VCaP (cell line): Measurements from ENCODE around the gene ARPC5.
"Not testable (repeated sequence)": the region's sequence is repeated elsewhere in the genome, so short reads cannot be mapped to it uniquely, and the experiment has no call there.

Experiments
- H3K27ac ChIP-seq: fragments of 450-650 bp; 2 replicates; pipeline ENCODE4 v1.5.1; 2017
- CTCF ChIP-seq: fragments of 450-650 bp; conservative IDR thresholded peaks from 2 replicates; pipeline ENCODE4 v1.5.1; 2017; ENCODE audit warnings: mild to moderate bottlenecking, moderate library complexity

ARPC5 gene

GRCh38 chr1:183622884-183623785 is 12.4 kb downstream of the ARPC5 start:
- no peak overlapping the region; the same call in 1 of the 2 replicates for H3K27ac ChIP-seq
- peak; percentile 89 for TF ChIP-seq CTCF

- no peak for TF ChIP-seq CTCF
- H3K27ac ChIP-seq, result no peak overlapping the region
Observed at GRCh38 chr1:183622013-183622412, 13.6 kb downstream of the ARPC5 start.

- H3K27ac ChIP-seq, result no peak overlapping the region
- TF ChIP-seq CTCF, result no peak
Observed at GRCh38 chr1:183620311-183620710, 15.3 kb downstream of the ARPC5 start.

GRCh38 chr1:183619781-183620180 is 15.8 kb downstream of the ARPC5 start:
- TF ChIP-seq CTCF, result no peak
- H3K27ac ChIP-seq, result no peak overlapping the region

- not testable (repeated sequence) for H3K27ac ChIP-seq
Observed at GRCh38 chr1:183618202-183618601, 17.4 kb downstream of the ARPC5 start.

- not testable (repeated sequence) for H3K27ac ChIP-seq
Observed at GRCh38 chr1:183612975-183613374, 22.6 kb downstream of the ARPC5 start.

GRCh38 chr1:183612407-183612806 is 23.2 kb downstream of the ARPC5 start:
- H3K27ac ChIP-seq, result no peak overlapping the region
- no peak for TF ChIP-seq CTCF

- no peak for TF ChIP-seq CTCF
- H3K27ac ChIP-seq, result no peak overlapping the region
Observed at GRCh38 chr1:183611021-183611420, 24.6 kb downstream of the ARPC5 start.
